DND-41 (cell line): ENCODE measurements around the gene KCNG2.
"Not testable (repeated sequence)": the region's sequence is repeated elsewhere in the genome, so short reads cannot be mapped to it uniquely, and the experiment has no call there.

ENCODE experiments used
- EZH2 ChIP-seq: IDR thresholded peaks from 3 replicates; pipeline ENCODE4 v1.6.1; 2012; ENCODE audit warnings: borderline replicate concordance, low read depth, mild to moderate bottlenecking, moderate library complexity, low read length, inconsistent platforms; ENCODE audit not compliant: severe bottlenecking
- TF ChIP-seq, protein P1 (sequence below): IDR thresholded peaks from 2 replicates; pipeline ENCODE4 v1.5.1; 2012; ENCODE audit warnings: borderline replicate concordance, low read length, moderate library complexity, mild to moderate bottlenecking; ENCODE audit not compliant: poor library complexity, severe bottlenecking; ENCODE audit errors: extremely low read depth

DNA sequence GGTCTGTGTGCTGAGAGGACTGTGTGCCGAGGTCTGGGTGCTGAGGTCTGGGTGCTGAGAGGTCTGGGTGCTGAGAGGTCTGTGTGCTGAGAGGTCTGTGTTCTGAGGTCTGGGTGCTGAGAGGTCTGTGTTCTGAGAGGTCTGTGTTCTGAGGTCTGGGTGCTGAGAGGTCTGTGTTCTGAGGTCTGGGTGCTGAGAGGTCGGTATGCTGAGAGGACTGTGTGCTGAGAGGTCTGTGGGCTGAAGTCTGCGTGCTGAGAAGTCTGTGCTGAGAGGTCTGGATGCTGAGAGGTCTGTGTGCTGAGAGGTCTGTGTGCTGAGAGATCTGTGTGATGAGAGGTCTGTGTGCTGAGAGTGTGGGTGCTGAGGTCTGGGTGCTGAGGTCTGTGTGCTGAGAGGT is 68.2 kb downstream of the KCNG2 start:
- TF ChIP-seq, protein P1, sequence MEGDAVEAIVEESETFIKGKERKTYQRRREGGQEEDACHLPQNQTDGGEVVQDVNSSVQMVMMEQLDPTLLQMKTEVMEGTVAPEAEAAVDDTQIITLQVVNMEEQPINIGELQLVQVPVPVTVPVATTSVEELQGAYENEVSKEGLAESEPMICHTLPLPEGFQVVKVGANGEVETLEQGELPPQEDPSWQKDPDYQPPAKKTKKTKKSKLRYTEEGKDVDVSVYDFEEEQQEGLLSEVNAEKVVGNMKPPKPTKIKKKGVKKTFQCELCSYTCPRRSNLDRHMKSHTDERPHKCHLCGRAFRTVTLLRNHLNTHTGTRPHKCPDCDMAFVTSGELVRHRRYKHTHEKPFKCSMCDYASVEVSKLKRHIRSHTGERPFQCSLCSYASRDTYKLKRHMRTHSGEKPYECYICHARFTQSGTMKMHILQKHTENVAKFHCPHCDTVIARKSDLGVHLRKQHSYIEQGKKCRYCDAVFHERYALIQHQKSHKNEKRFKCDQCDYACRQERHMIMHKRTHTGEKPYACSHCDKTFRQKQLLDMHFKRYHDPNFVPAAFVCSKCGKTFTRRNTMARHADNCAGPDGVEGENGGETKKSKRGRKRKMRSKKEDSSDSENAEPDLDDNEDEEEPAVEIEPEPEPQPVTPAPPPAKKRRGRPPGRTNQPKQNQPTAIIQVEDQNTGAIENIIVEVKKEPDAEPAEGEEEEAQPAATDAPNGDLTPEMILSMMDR, result not testable (repeated sequence)
- TF ChIP-seq EZH2, result not testable (repeated sequence)
